ENCODE results near the gene FBN2.
A peak's percentile ranks its signal among the peaks of the same experiment; 100 is the strongest.

FBN2 gene

GRCh38 chr5:128290152-128290858, 247.7 kb downstream of the FBN2 start:
- DNase-seq = no peak

- no peak for DNase-seq
Observed at GRCh38 chr5:128287740-128288139, 250.3 kb downstream of the FBN2 start.

GRCh38 chr5:128284236-128284635, 253.8 kb downstream of the FBN2 start:
- DNase-seq = no peak

GRCh38 chr5:128279345-128279744, 258.7 kb downstream of the FBN2 start:
- no peak for DNase-seq

- no peak for DNase-seq
Observed at GRCh38 chr5:128276537-128277216, 261.4 kb downstream of the FBN2 start.

GRCh38 chr5:128274441-128274840, 263.6 kb downstream of the FBN2 start:
- no peak for DNase-seq

- DNase-seq = no peak
Observed at GRCh38 chr5:128273736-128274135, 264.3 kb downstream of the FBN2 start.

GRCh38 chr5:128271859-128272464, 266.1 kb downstream of the FBN2 start:
- peak; percentile 52 for DNase-seq

GRCh38 chr5:128271071-128271470, 267.0 kb downstream of the FBN2 start:
- DNase-seq = no peak

GRCh38 chr5:128264564-128265360, 273.3 kb downstream of the FBN2 start:
- DNase-seq = no peak

- no peak for DNase-seq
Observed at GRCh38 chr5:128263357-128263756, 274.7 kb downstream of the FBN2 start.

GRCh38 chr5:128262911-128263310, 275.1 kb downstream of the FBN2 start:
- no peak for DNase-seq

- no peak for DNase-seq
Observed at GRCh38 chr5:128259607-128260021, 278.4 kb downstream of the FBN2 start.

GRCh38 chr5:128258372-128258771, 279.7 kb downstream of the FBN2 start:
- no peak for DNase-seq

GRCh38 chr5:128257076-128257475, 281.0 kb downstream of the FBN2 start:
- no peak for DNase-seq

GRCh38 chr5:128254789-128255188, 283.3 kb downstream of the FBN2 start:
- DNase-seq = no peak

GRCh38 chr5:128253880-128254279, 284.2 kb downstream of the FBN2 start:
- DNase-seq = no peak

GRCh38 chr5:128253161-128253560, 284.9 kb downstream of the FBN2 start:
- no peak for DNase-seq

- no peak for DNase-seq
Observed at GRCh38 chr5:128252756-128253155, 285.3 kb downstream of the FBN2 start.

- no peak for DNase-seq
Observed at GRCh38 chr5:128252196-128252595, 285.8 kb downstream of the FBN2 start.

- no peak for DNase-seq
Observed at GRCh38 chr5:128245974-128246373, 292.1 kb downstream of the FBN2 start.

GRCh38 chr5:128243958-128244582, 294.0 kb downstream of the FBN2 start:
- DNase-seq = no peak

All from amniotic stem cell (primary cell).